HepG2 (cell line): ENCODE measurements around the gene BAIAP2L2. TPM values are rescaled to one million over a fixed set of nuclear protein-coding genes. Genes with fewer than 3 reads are reported as not detected.

ENCODE experiments used
- CENPT ChIP-seq: sonication (generic); formaldehyde crosslinking; IDR thresholded peaks from 2 replicates; pipeline ENCODE4 v1.8.0; 2022; ENCODE audit warnings: low read depth, mild to moderate bottlenecking, moderate library complexity, missing genetic modification reagents
- E2F2 ChIP-seq: sonication (generic); formaldehyde crosslinking; IDR thresholded peaks from 2 replicates; pipeline ENCODE4 v1.4.0; 2020; ENCODE audit warnings: missing genetic modification reagents, borderline replicate concordance
- HIC2 ChIP-seq: sonication (generic); formaldehyde crosslinking; IDR thresholded peaks from 2 replicates; pipeline ENCODE4 v1.9.0; 2022; ENCODE audit warnings: low read depth, missing genetic modification reagents
- IKZF4 ChIP-seq: sonication (generic); formaldehyde crosslinking; IDR thresholded peaks from 2 replicates; pipeline ENCODE4 v1.5.1; 2020; ENCODE audit warnings: borderline replicate concordance, mild to moderate bottlenecking, low read depth, missing genetic modification reagents; ENCODE audit errors: not compliant biosample characterization
- ISL2 ChIP-seq: sonication (generic); formaldehyde crosslinking; IDR thresholded peaks from 2 replicates; pipeline ENCODE4 v1.5.0; 2020; ENCODE audit warnings: missing genetic modification reagents
- NFIC ChIP-seq: IDR thresholded peaks from 2 replicates; pipeline ENCODE4 v1.6.1; 2012; ENCODE audit warnings: mild to moderate bottlenecking, low read length, inconsistent platforms
- NFKB2 ChIP-seq: sonication (generic); formaldehyde crosslinking; IDR thresholded peaks from 2 replicates; pipeline ENCODE4 v1.4.0; 2020; ENCODE audit warnings: missing genetic modification reagents, borderline replicate concordance
- SMC3 ChIP-seq: IDR thresholded peaks from 2 replicates; pipeline ENCODE4 v1.6.1; 2011; ENCODE audit warnings: low read length, improper control_type of control experiment
- SOX6 ChIP-seq, 2 experiments: fragments of 450-650 bp in 1 of 2; sonication (generic) in 1 of 2; formaldehyde crosslinking in 1 of 2; IDR thresholded peaks; 2 replicates each; pipeline versions ENCODE4 v1.4.0 to v1.6.1; 2017 to 2020; ENCODE audit warnings: antibody characterized with exemption in 1 of 2, mild to moderate bottlenecking in 1 of 2, missing genetic modification reagents in 1 of 2
- ZFX ChIP-seq: sonication (generic); formaldehyde crosslinking; IDR thresholded peaks from 2 replicates; pipeline ENCODE4 v1.4.0; 2020; ENCODE audit warnings: mild to moderate bottlenecking, low read depth, missing genetic modification reagents, moderate library complexity
- ZNF264 ChIP-seq: sonication (generic); formaldehyde crosslinking; IDR thresholded peaks from 2 replicates; pipeline ENCODE4 v1.4.0; 2020; ENCODE audit warnings: missing genetic modification reagents
- ZNF382 ChIP-seq: sonication (generic); formaldehyde crosslinking; IDR thresholded peaks from 2 replicates; pipeline ENCODE4 v1.5.0; 2020; ENCODE audit warnings: missing genetic modification reagents, mild to moderate bottlenecking, borderline replicate concordance
- ZNF468 ChIP-seq: sonication (generic); formaldehyde crosslinking; IDR thresholded peaks from 2 replicates; pipeline ENCODE4 v1.8.0; 2022; ENCODE audit warnings: mild to moderate bottlenecking, moderate library complexity, missing genetic modification reagents
- ZNF546 ChIP-seq: sonication (generic); formaldehyde crosslinking; conservative IDR thresholded peaks from 2 replicates; pipeline ENCODE4 v1.8.1; 2023; ENCODE audit warnings: mild to moderate bottlenecking, missing genetic modification reagents
- ZNF598 ChIP-seq: sonication (generic); formaldehyde crosslinking; IDR thresholded peaks from 2 replicates; pipeline ENCODE4 v1.5.1; 2020; ENCODE audit warnings: mild to moderate bottlenecking, missing genetic modification reagents, borderline replicate concordance
- ZNF607 ChIP-seq: sonication (generic); formaldehyde crosslinking; IDR thresholded peaks from 2 replicates; pipeline ENCODE4 v1.5.1; 2020; ENCODE audit warnings: missing genetic modification reagents, mild to moderate bottlenecking, borderline replicate concordance
- ZNF615 ChIP-seq: sonication (generic); formaldehyde crosslinking; IDR thresholded peaks from 2 replicates; pipeline ENCODE4 v1.5.0; 2020; ENCODE audit warnings: mild to moderate bottlenecking, missing genetic modification reagents, borderline replicate concordance
- ZNF619 ChIP-seq: sonication (generic); formaldehyde crosslinking; IDR thresholded peaks from 2 replicates; pipeline ENCODE4 v1.4.0; 2020; ENCODE audit warnings: mild to moderate bottlenecking, missing genetic modification reagents
- ZNF670 ChIP-seq: sonication (generic); formaldehyde crosslinking; IDR thresholded peaks from 2 replicates; pipeline ENCODE4 v1.8.0; 2022; ENCODE audit warnings: mild to moderate bottlenecking, missing genetic modification reagents, borderline replicate concordance
- ZNF784 ChIP-seq: sonication (generic); formaldehyde crosslinking; IDR thresholded peaks from 2 replicates; pipeline ENCODE4 v1.5.1; 2020; ENCODE audit warnings: missing genetic modification reagents, mild to moderate bottlenecking, borderline replicate concordance
- ZNF891 ChIP-seq: sonication (generic); formaldehyde crosslinking; IDR thresholded peaks from 2 replicates; pipeline ENCODE4 v1.5.0; 2020; ENCODE audit warnings: mild to moderate bottlenecking, missing genetic modification reagents
- polyA plus RNA-seq, 8 experiments: library from polyadenylated mRNA; depleted of rRNA in 3 of 8; stranded (reverse) in 7 of 8; unstranded in 1 of 8; fragments of >200 nt; fragmentation: Illumina TruSeq in 4 of 8; extraction: Trizol in 4 of 8; gene quantifications; 2 replicates each; pipeline versions ENCODE4 v1.2.1 to v1.2.3, GENCODE V29; 2011 to 2016; ENCODE audit warnings: low read depth in 4 of 8, missing spikeins in 1 of 8, mixed read lengths in 1 of 8; ENCODE audit not compliant: insufficient read depth in 1 of 8
- total RNA-seq, 5 experiments: library from RNA; depleted of rRNA; stranded (reverse); fragments of >200 nt; fragmentation: Illumina TruSeq; extraction: Trizol; gene quantifications; 2 replicates each; pipeline ENCODE4 v1.2.3, GENCODE V29; 2016; ENCODE audit warnings: low read depth in 1 of 5
- TF ChIP-seq, protein P1 (sequence below): sonication (generic); IDR thresholded peaks from 2 replicates; pipeline ENCODE4 v1.6.1; 2016; ENCODE audit warnings: low read depth, borderline replicate concordance
- TF ChIP-seq, protein P2 (sequence below): IDR thresholded peaks from 2 replicates; pipeline ENCODE4 v1.6.1; 2016; ENCODE audit warnings: low read depth, borderline replicate concordance

BAIAP2L2 gene
- total and polyA plus RNA-seq, 2 of the 13 experiments (the other 11 are each of a cell fraction or from before 2014, with no cell fraction given), result 4.4 to 7.5 TPM

DNA sequence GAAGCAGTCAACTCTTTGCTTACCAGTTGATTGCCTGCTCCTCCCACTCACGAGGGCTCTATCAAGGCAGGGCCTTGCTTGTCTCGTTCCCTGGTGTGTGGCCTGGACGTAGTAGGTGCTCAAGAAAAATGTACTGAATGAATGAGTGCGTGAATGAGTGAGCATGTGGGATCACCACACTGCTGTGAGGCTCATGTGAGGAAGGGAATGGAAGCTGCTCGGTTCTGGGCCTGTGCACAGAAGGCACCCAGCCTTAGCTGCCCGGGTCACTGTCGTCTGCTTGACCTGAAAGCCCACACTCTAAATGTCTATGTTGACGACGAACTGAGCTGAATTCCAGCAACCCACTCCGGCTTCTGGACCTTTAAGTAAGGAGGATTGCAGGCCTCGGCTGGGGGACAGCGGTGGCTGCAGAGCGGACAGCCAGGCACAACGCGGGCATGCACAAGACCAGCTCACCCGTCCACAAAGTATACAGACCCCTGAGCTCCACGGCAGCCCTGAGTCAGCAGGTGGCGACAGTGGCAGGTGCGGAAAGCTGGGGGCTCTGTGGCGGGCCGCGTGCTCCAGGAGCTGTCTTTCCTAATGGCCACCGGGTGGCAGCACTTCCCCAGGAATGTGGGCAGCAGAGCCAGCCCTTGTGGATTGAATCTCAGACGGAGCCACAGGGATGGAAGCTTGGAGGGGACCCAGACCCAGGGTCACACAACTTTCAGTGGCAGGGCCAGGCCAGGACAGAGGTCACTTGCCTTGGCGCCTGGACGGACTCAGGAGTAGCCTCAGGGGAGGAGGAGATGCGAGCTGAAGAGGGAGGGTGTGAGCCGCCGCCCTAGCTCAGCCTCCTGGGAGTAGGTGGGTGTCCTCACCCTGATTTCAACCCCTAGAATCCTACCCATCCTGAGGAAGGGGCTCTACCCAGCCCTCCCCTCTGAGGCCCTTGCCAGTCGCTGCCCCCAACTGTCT, 58.3 kb downstream of the BAIAP2L2 start (continued):
- TF ChIP-seq ZNF598 (CRISPR knock-in tag) (no peak), ZNF670 (CRISPR knock-in tag) (no peak), ZNF784 (peak; percentile 75), ZNF546 (CRISPR knock-in tag) (peak; percentile 11; the same call in 1 of the 2 replicates), ZNF264 (CRISPR knock-in tag) (no peak), ZNF382 (CRISPR knock-in tag) (no peak), SMC3 (peak; percentile 67), ZNF619 (CRISPR knock-in tag) (peak; percentile 83; the same call in 1 of the 2 replicates), E2F2 (no peak), SOX6 (IDR thresholded peaks at IDR 0.05) (no peak), SOX6 (CRISPR knock-in tag; IDR thresholded peaks at IDR 0.05) (peak; percentile 51), ZNF891 (CRISPR knock-in tag) (peak; percentile 32; the same call in 1 of the 2 replicates), CENPT (CRISPR knock-in tag) (no peak), NFIC (no peak), IKZF4 (CRISPR knock-in tag) (no peak), ZNF615 (no peak), NFKB2 (CRISPR knock-in tag) (peak; percentile 60), ISL2 (CRISPR knock-in tag) (peak; percentile 27; the same call in 1 of the 2 replicates), ZNF607 (peak; percentile 63; the same call in 1 of the 2 replicates), HIC2 (CRISPR knock-in tag) (no peak), ZNF468 (no peak), ZFX (CRISPR knock-in tag) (peak; percentile 37; the same call in 1 of the 2 replicates)
- TF ChIP-seq, protein P1, sequence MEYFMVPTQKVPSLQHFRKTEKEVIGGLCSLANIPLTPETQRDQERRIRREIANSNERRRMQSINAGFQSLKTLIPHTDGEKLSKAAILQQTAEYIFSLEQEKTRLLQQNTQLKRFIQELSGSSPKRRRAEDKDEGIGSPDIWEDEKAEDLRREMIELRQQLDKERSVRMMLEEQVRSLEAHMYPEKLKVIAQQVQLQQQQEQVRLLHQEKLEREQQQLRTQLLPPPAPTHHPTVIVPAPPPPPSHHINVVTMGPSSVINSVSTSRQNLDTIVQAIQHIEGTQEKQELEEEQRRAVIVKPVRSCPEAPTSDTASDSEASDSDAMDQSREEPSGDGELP, result no peak; the same call in 1 of the 2 replicates
- TF ChIP-seq, protein P2, sequence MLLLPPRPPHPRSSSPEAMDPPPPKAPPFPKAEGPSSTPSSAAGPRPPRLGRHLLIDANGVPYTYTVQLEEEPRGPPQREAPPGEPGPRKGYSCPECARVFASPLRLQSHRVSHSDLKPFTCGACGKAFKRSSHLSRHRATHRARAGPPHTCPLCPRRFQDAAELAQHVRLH (CRISPR knock-in tag), result peak; percentile 27; the same call in 1 of the 2 replicates
